ENCODE results near the gene MYO15A. TPM values are rescaled to one million over a fixed set of nuclear protein-coding genes. Genes with fewer than 3 reads are reported as not detected.

MYO15A gene
- total RNA-seq, 1 donor from 2014 or later, result 0.42 TPM

DNA sequence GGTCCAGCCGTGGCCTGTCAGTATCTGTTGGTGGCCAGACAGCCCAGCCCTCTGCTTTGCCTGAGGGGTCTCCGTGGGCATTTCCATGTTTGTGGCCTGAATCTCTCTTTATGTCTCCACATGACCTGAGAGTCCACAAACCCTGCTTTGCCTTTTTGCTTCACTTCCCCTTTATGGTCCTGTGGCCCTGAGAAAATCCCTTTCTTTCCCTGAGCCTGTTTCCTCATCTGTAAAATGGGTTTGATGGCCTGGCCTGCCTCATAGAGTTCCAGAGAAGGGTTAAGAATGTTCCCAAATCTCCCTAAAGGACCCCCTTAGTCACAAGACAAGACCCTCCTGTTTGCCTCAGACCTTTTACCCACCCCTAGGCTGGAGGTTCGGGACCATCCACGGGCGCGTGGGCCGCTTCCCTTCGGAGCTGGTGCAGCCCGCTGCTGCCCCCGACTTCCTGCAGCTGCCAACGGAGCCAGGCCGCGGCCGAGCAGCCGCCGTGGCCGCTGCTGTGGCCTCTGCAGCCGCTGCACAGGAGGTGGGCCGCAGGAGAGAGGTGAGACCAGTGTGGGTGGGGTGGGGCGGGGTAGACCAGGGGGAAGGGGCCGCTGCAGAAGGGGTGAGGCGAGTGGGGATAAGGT lies 48.9 kb downstream of the MYO15A start:
- intact Hi-C loops (cut with micrococcal nuclease), result no loop called here

DNA sequence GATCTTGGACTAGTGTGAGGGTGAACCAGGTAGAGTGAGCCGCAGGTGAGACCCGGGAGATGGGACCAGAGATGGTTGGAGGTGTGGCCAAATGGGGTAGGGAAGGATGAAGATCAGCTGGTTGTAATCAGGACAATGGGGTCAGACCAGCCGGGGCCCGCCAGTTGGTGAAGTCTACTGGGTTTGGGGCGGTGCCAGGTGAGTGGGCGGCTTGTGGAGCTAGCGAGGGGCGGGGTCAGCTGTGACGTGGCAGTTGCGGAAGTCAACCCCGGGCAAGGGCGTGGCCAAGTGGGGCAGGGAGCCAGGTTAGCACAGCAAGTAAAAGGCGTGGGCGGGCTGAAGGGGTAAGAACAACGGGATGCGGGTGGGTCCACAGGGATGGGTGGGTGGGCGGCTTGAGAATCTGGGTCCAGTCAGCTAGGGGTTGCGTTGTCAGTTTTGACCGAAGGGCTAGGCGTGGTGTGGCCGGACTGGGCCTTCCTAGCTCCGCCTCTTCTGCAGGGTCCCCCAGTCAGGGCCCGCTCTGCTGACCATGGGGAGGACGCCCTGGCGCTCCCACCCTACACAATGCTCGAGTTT lies 49.6 kb downstream of the MYO15A start:
- intact Hi-C loops (cut with micrococcal nuclease), result loop anchor here (1.0 kb wide), 2 partner anchors 17 to 25 kb away; partner anchors contain the start of gene ALKBH5

- intact Hi-C loops (cut with micrococcal nuclease), result no loop called here
Observed at GRCh38 chr17:18159551-18160120, 51.1 kb downstream of the MYO15A start.

DNA sequence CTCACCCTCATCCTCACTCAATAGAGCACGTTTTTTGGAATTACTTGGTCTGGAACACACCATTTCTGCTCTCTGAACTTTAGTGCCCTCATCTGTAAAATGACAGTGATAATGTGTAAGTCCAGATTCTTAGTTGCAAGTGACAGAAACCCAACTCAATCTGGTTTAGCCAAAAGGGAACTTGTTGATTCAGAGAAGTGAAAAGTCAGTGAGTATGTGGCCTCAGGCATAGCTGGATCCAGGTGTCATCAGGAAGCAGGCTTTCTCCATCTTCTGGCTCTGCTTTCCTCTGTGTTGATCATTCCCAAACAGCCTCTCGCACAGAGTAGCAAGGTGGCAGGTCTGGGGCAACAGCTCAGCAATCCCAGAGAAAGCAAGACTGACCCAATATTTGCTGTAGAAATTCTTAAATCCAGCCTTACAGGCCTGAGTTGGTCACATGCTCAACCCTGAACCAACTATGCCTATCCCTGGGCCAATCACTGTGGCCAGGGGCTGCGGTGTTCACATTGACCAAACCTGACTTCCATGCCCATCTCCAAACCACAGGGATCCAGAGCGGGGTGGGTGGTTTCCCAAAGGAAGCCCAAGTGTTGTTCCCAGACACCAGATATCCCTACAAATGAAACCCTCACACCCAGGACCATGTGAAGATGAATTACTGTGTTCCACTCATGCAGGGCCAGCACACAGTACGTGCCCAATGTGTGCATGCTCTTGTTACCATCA lies 51.7 kb downstream of the MYO15A start:
- intact Hi-C loops (cut with micrococcal nuclease), result no loop called here

- intact Hi-C loops (cut with micrococcal nuclease), result no loop called here
Observed at GRCh38 chr17:18161207-18162145, 52.9 kb downstream of the MYO15A start.

GRCh38 chr17:18163547-18163946 lies 55.0 kb downstream of the MYO15A start:
- intact Hi-C loops (cut with micrococcal nuclease), result no loop called here

DNA sequence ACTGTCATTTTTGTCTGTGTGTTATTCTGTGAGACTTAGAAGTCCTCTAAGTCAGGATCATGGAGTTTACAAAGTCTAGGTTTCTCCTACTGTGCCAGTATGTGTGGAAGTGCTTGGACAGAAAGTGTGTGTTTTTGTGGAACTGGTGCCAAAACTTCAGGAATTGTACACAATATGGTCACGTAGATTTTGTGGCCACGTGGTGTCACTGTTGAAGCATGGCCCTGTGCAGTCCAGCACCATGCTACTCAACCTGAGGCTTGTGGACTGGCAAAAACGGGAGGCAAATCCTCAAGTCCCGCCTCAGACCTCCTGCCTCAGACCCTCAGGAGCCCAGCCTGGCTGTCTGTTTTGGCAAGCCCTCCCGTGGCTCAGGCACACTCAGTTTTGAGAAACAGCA lies 58.3 kb downstream of the MYO15A start:
- intact Hi-C loops (cut with micrococcal nuclease), result no loop called here

DNA sequence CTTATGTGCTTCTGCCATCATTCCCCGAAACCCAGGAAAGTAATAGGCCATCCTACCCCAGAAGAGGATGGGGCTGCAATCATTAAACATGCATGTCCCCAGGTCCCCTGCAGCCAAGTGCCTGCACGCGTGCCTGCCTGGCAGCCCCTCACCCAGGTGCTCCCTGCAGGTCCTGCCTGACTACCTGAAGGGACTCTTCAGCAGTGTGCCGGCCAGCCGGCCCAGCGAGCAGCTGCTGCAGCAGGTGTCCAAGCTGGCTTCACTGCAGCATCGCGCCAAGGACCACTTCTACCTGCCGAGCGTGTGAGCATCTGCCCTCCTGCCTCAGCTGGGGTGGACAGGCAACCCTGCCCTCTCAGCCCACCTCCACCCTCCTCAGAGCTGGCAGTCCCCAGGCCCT lies 58.9 kb downstream of the MYO15A start:
- intact Hi-C loops (cut with micrococcal nuclease), result no loop called here

DNA sequence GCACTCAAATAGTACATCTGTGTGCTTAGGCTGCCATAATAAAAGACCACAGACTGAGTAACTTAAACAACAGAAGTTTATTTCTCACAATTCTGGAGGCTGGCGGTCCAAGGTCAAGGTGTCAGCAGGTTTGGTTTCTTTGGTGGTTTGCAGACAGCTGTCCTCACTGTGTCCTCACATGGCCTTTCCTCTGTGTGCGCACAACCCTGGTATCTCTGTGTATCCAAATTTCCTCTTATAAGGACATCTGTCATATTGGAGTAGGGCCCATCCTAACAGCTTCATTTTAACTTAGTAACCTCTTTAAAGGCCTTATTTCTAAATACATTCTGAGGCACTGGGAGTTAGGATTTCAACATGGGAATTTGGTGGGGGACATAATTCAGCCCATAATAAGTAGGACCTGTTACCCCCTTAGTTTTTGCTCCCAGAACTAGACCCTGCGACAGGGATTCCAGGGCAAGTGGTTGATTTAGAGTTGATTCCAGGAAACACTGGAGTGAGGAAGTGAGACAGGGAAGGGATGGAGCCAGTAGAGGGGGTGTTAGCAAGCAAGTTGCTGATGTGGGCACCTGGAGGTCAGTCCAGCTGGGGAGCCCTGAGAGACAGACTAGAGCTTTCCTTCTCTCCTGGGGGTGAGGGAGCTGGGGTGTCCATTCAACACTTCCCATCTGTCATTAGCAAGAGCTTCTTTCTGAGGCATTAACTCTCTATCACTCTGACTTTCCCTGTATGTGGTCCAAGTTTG lies 64.1 kb downstream of the MYO15A start:
- intact Hi-C loops (cut with micrococcal nuclease), result no loop called here

GRCh38 chr17:18173740-18174139 lies 65.2 kb downstream of the MYO15A start:
- intact Hi-C loops (cut with micrococcal nuclease), result no loop called here

GRCh38 chr17:18176176-18176575 lies 67.6 kb downstream of the MYO15A start:
- intact Hi-C loops (cut with micrococcal nuclease), result no loop called here

GRCh38 chr17:18177133-18177532 lies 68.6 kb downstream of the MYO15A start:
- intact Hi-C loops (cut with micrococcal nuclease), result no loop called here

DNA sequence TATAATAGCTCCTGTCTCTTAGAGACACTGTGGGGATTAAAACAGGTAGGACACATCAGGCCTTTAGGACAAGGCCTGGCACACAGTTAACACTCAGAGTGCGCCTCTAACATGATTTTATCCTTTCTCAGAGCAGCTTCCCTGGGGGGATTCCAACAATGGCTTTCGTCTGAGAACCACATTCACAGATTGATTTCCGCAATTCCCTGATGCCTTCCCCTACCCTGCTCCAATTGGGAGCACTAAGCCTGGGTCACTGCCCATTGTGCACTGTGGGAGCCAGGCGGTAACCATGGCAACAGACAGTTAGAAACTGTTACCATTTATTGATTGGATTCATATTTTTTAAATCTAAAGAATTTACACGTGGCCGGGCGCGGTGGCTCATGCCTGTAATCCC lies 69.2 kb downstream of the MYO15A start:
- intact Hi-C loops (cut with micrococcal nuclease), result no loop called here

- intact Hi-C loops (cut with micrococcal nuclease), result no loop called here
Observed at GRCh38 chr17:18179196-18179595, 70.6 kb downstream of the MYO15A start.

DNA sequence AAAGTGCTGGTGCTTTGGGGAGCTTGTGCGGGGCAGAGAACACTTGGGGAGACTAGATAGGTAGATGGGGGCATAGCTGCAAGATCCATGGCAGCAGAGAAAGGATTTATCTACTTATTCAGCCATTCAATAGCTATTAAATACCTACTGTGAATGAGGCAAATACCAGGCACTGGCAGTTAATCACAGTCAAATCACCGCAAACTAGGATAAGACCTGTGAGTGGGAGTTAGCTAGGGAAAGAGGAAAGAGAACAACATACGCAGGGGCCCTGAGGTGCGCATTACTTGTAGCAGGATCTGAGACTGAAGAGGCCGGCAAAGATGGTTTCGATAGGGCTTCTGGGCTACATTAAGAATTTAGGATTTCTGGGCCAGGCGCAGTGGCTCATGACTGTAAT lies 71.2 kb downstream of the MYO15A start:
- intact Hi-C loops (cut with micrococcal nuclease), result loop anchor here (5.0 kb wide), 5 partner anchors 343 to 1197 kb away; partner anchors contain the start of genes MAPK7, RAI1, SREBF1 and TVP23B

DNA sequence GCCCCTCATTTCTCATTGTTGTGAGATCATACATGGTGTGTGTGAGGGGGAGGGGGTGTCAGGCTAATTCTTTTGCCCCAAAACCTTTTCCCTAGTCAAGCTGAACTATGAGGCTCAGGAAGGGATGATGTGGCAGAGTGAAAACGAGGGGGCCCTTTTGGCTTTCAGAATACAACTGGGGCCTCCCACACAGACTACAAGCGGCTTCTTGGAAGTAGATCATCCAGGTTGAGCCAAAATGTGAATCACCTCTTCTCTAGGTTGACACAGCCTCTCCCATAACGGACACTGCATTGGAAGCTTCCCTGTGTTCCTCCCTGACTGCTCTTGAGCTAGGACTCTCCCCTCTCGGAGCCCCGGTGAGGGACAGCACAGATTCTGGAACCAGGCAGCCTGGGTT lies 72.8 kb downstream of the MYO15A start:
- intact Hi-C loops (cut with micrococcal nuclease), result loop anchor here (5.0 kb wide), 5 partner anchors 344 to 1196 kb away; partner anchors contain the start of genes MAPK7, RAI1, SREBF1 and TVP23B

- intact Hi-C loops (cut with micrococcal nuclease), result loop anchor here (2.0 to 5.0 kb wide), 6 partner anchors 180 to 1195 kb away; partner anchors contain the start of genes MAPK7, RAI1, SHMT1 and SREBF1
Observed at GRCh38 chr17:18182110-18182977, 73.8 kb downstream of the MYO15A start.

- intact Hi-C loops (cut with micrococcal nuclease), result loop anchor here (1.0 to 5.0 kb wide), 16 partner anchors 25 to 1194 kb away; partner anchors contain the start of genes ATPAF2, DRC3, DRG2 and GID4
Observed at GRCh38 chr17:18182978-18183333, 74.4 kb downstream of the MYO15A start.
